ENCODE results near the gene MAB21L4. TPM values are rescaled to one million over a fixed set of nuclear protein-coding genes. Genes with fewer than 3 reads are reported as not detected.

MAB21L4 gene
- polyA plus RNA-seq, 2 of the 4 experiments (the other 2 are of a cell fraction) = not detected

DNA sequence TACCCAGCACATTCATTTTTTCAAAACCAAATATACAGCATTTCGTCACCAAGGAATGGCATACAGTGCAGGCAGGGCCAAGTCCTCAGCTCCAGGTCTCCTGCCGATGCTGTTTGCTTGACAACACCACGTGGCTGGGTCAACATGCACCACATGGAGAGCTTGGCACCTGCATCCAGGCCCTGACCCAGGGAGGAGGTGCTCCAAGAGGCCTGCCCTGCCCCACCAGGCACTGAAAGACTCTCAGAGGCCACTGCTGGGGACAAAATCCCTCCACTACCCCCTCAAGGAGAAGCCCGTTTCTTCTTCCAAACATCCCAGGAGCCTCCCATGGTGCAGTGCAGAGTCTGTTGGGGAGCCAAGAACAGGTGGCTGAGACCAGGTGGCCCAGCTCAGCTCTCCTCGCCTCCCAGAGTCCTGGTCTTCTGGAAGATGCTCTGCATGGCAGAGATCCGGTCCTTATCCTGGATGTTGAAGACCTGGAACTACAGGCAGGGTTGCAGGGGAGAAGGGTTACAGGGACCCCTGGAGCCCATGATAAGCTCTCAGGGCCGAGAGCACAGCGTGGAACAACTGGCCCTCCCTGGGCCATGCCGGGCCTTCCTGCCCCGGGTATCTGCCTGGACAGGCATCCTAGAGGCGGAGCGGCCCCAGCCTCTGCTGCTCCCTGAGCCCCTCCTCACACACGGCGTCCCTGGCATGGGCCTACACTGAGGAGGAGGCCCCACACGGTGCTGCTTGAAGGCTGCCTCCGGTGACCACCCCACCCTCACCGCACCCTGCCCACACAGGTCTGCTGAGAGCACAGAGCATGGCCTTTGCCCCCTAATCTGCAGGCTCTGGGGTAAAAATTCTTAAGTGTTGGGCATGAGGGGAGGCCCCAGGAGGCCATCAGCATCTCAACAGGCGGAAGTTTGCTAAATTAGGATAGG lies 9.0 kb downstream of the MAB21L4 start:
- FAIRE-seq (no peak), DNase-seq (ENCODE audit: low read depth in 1 of 2, low spot score in 1 of 2) (no peak), ATAC-seq (no peak)
- ChIA-PET CTCF (no interaction called here), POLR2A (no interaction called here)
- Histone ChIP-seq H3K4me2 (no peak overlapping the region), H3K4me1 (no peaks in the 10 kb centered on the region), H3K9me3 (no peaks in the 10 kb centered on the region), H3K27ac (no peak overlapping the region), H3K4me3 (no peak overlapping the region)
- TF ChIP-seq CBX2 (IDR thresholded peaks at IDR 0.05; ENCODE audit: borderline replicate concordance, low read depth) (no peak), RCOR1 (IDR thresholded peaks at IDR 0.05; ENCODE audit: low read depth, low read length) (no peak), HOXB5 (CRISPR knock-in tag; IDR thresholded peaks at IDR 0.05) (no peak), RNF2 (IDR thresholded peaks at IDR 0.05; ENCODE audit: borderline replicate concordance, low read depth) (no peak), RAD21 (conservative IDR thresholded peaks at IDR 0.05 in 1 of 2, IDR thresholded peaks at IDR 0.05 in 1 of 2) (no peak), NFE2L2 (conservative IDR thresholded peaks at IDR 0.05; ENCODE audit: low read length) (no peak), EP300 (IDR thresholded peaks at IDR 0.05) (no peak), ZSCAN20 (CRISPR knock-in tag; IDR thresholded peaks at IDR 0.05) (no peak), KDM5A (IDR thresholded peaks at IDR 0.05) (no peak), FOXS1 (CRISPR knock-in tag; IDR thresholded peaks at IDR 0.05) (no peak), EHMT2 (IDR thresholded peaks at IDR 0.05; ENCODE audit: low read depth) (no peak), JUN (IDR thresholded peaks at IDR 0.05) (no peak), MAFK (IDR thresholded peaks at IDR 0.05; ENCODE audit: partially characterized antibody) (no peak), CBX8 (IDR thresholded peaks at IDR 0.05) (no peak), CEBPB (IDR thresholded peaks at IDR 0.05) (no peak)
- TF ChIP-seq, protein P1, sequence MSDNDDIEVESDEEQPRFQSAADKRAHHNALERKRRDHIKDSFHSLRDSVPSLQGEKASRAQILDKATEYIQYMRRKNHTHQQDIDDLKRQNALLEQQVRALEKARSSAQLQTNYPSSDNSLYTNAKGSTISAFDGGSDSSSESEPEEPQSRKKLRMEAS (IDR thresholded peaks at IDR 0.05) = no peak
- TF ChIP-seq, protein P2, sequence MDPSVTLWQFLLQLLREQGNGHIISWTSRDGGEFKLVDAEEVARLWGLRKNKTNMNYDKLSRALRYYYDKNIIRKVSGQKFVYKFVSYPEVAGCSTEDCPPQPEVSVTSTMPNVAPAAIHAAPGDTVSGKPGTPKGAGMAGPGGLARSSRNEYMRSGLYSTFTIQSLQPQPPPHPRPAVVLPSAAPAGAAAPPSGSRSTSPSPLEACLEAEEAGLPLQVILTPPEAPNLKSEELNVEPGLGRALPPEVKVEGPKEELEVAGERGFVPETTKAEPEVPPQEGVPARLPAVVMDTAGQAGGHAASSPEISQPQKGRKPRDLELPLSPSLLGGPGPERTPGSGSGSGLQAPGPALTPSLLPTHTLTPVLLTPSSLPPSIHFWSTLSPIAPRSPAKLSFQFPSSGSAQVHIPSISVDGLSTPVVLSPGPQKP (IDR thresholded peaks at IDR 0.05; ENCODE audit: low read depth, low read length) = no peak
- WGBS (ENCODE audit: missing lambda C conversion rate) = 69% methylated on average over 17 of the region's 18 CpGs

DNA sequence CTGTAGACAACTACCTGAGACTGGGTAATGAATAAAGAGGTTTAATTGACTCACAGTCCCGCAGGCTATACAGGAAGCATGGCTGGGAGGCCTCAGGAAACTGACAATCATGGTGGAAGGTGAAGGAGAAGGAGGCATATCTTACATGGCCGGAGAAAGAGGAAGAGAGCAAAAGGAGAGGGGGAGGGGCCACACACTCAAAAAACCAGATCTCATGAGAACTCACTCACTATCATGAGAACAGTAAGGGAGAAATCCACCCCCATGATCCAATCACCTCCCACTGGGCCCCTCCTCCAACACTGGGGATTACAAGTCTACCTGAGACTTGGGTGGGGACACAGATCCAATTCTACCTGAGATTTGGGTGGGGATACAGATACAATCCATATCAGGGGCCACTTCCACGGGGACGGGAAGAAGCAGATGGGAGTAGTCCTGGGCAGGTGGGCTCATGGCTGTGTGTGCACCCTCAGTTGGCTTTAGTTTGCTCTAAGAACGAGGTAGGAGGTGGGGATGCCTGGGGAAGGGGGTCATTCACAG lies 9.9 kb downstream of the MAB21L4 start:
- no peak overlapping the region for H3K27ac ChIP-seq
- H3K4me3 ChIP-seq = no peak overlapping the region
- no peaks in the 10 kb centered on the region for H3K4me1 ChIP-seq
- ChIA-PET POLR2A (no interaction called here), CTCF (no interaction called here)
- no peak overlapping the region for H3K4me2 ChIP-seq
- DNase-seq (ENCODE audit: low read depth in 1 of 2, low spot score in 1 of 2) = no peak
- FAIRE-seq = no peak
- no peaks in the 10 kb centered on the region for H3K9me3 ChIP-seq
- ATAC-seq = no peak
- TF ChIP-seq, protein P3, sequence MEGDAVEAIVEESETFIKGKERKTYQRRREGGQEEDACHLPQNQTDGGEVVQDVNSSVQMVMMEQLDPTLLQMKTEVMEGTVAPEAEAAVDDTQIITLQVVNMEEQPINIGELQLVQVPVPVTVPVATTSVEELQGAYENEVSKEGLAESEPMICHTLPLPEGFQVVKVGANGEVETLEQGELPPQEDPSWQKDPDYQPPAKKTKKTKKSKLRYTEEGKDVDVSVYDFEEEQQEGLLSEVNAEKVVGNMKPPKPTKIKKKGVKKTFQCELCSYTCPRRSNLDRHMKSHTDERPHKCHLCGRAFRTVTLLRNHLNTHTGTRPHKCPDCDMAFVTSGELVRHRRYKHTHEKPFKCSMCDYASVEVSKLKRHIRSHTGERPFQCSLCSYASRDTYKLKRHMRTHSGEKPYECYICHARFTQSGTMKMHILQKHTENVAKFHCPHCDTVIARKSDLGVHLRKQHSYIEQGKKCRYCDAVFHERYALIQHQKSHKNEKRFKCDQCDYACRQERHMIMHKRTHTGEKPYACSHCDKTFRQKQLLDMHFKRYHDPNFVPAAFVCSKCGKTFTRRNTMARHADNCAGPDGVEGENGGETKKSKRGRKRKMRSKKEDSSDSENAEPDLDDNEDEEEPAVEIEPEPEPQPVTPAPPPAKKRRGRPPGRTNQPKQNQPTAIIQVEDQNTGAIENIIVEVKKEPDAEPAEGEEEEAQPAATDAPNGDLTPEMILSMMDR (IDR thresholded peaks at IDR 0.05) = no peak
- TF ChIP-seq FOSL2 (IDR thresholded peaks at IDR 0.05) (no peak), FOSL2 (CRISPR knock-in tag; IDR thresholded peaks at IDR 0.05) (no peak), EP300 (IDR thresholded peaks at IDR 0.05) (no peak), HDAC2 (IDR thresholded peaks at IDR 0.05) (no peak), JUNB (IDR thresholded peaks at IDR 0.05) (no peak), NR3C1 (IDR thresholded peaks at IDR 0.05) (no peak), HOXA7 (CRISPR knock-in tag; IDR thresholded peaks at IDR 0.05) (no peak), NPAS2 (CRISPR knock-in tag; IDR thresholded peaks at IDR 0.05; ENCODE audit: borderline replicate concordance) (no peak), RAD21 (conservative IDR thresholded peaks at IDR 0.05 in 1 of 2, IDR thresholded peaks at IDR 0.05 in 1 of 2) (no peak), ZNF302 (CRISPR knock-in tag; IDR thresholded peaks at IDR 0.05) (no peak), RCOR1 (IDR thresholded peaks at IDR 0.05; ENCODE audit: low read depth, low read length) (no peak), EHMT2 (IDR thresholded peaks at IDR 0.05; ENCODE audit: low read depth) (no peak), ESRRA (IDR thresholded peaks at IDR 0.05; ENCODE audit: borderline replicate concordance, low read length) (no peak), HOXB13 (CRISPR knock-in tag; IDR thresholded peaks at IDR 0.05; ENCODE audit: low read depth) (no peak)
- TF ChIP-seq, protein P4, sequence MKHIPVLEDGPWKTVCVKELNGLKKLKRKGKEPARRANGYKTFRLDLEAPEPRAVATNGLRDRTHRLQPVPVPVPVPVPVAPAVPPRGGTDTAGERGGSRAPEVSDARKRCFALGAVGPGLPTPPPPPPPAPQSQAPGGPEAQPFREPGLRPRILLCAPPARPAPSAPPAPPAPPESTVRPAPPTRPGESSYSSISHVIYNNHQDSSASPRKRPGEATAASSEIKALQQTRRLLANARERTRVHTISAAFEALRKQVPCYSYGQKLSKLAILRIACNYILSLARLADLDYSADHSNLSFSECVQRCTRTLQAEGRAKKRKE (CRISPR knock-in tag; IDR thresholded peaks at IDR 0.05; ENCODE audit: low read depth) = no peak
- TF ChIP-seq, protein P2 (IDR thresholded peaks at IDR 0.05; ENCODE audit: low read depth, low read length) = no peak
- WGBS (ENCODE audit: missing lambda C conversion rate) = 66% methylated on average over 5 of the region's 5 CpGs

Data from A549 (cell line).